EH (cell line): ENCODE measurements around the gene ATP1B1.
A peak's percentile ranks its signal among the peaks of the same experiment; 100 is the strongest.

ENCODE experiments used
- DNase-seq: peaks from one replicate; pipeline ENCODE4 v3.0.0-alpha.2; 2015; ENCODE audit warnings: low read depth

Gene ATP1B1

DNA sequence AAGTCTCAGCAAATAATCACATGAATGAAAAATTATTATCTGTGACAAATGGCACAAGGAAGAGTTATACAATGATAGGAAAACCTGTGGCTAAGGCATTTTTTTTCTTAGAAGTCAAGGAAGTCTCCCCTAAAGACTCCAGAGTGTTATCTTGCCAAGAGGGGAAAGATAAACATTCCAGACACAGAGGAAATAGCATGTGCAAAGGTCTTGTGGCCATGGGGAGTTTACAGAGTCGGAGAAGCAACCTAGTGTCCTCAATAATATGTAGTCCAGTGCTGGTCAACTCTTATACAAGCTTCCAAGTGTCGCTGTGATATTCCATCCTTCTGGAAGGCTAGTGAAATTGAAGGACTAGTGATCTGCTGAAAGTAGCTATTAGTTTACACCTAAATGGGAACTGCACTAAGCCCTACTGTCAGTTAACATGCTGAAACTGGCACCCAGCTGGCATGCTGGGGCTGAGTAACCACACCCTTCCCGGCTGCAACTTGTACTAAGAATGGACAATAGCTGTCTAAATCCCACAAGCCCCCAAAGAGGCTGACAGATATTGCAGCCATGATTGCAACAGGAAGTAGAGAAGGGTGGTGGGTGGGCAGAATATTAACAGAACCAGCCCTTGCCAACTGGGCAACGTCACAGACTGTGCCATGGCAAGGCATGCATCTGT is 11.5 kb upstream of the ATP1B1 start:
- DNase-seq: no peak

DNA sequence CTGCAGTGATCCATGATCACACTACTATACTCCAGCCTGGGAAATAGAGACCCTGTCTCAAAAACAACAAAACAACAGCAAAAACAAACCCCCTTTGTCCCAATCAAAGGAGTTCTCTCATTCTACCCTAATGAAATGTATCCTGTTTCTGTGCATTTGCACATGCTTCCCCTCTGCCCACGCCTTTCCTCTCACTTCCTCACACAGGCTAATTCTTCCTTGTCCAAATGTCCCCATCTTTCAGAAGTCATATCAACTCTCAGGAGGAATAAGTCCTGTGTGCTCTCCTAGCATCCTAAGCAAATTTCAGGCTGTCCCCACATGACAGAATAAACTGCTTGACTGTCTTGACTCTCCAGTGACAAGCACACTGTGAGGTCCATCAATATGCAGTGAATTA is 8.1 kb upstream of the ATP1B1 start:
- DNase-seq: no peak

DNA sequence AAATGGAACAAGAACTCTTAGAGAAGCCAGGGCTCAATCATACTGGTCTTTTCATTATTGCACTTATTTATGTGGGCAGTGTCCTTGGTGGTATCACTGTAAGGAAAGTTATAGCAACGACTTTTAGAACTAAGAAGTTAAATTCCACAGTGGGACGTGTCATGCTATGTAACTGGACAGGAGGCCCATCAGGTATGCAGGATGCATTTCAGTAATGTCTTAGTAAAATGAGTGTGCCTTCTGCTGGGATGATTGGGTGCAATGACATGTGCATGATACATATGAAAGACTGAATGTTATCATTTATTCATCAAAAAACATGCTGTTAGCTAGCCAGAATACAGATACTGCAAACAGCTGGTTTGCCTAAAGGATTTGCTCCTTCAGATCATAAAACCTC is 6.9 kb upstream of the ATP1B1 start:
- no peak for DNase-seq

DNA sequence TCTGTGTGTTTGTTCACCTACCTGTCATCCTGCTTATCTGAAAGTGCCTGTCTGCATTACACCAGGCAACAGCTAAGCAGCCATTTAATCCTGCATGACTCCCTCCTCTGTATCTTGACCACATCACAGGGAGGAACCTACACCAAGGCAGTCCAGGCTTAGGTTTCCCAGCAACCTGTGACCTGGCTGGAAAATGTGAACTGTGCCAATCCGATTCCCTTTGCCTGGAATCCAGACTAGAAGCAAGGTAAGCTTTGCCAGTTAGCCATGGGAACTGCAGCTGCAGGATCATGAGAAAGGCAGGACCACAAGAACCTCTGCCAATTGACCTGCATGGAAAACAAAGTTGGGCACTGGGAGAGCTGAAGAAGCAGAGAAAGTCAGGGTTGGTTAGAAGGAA is 6.3 kb upstream of the ATP1B1 start:
- DNase-seq: no peak

DNA sequence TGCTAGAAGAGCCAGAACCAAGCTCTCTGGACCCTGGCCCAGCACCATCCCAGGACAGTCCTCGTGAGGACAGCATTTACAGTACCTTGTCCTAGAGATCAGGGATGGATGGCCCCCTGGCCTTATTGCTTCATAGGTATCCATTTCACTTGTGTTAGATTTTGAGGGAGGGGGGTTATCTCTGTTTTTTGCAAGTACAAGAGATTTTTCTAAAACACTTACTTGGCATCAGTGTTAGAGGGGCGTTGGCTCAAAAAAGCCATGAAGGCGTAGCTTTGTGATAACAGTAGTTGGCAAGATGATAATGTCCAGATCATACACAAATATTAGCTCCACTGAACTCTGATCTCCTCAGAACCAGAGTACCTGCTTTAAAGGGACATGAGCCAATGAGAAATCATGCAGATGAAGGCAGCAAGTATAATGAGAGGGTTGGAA is 5.8 kb upstream of the ATP1B1 start:
- DNase-seq: no peak

DNA sequence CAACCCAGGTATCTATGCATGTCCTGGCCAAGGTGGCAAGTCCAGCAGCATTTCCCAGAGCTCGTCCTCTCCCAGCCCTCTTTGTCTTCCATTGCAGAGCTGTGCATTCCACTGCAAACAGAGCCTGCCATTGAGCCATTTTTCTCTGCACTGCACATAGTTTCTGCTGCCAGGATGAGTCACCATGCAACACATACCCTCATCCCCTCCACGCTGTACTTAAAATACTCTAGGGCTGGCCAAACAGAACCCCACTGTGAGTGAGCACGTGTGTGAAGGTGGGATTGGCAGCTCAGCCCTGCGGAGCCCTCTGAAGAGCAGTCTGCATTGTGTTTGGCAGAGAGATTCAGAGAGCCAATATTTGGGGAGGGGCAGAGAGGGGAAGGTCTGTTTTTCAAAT is 3.9 kb upstream of the ATP1B1 start:
- peak; percentile 88 for DNase-seq

DNA sequence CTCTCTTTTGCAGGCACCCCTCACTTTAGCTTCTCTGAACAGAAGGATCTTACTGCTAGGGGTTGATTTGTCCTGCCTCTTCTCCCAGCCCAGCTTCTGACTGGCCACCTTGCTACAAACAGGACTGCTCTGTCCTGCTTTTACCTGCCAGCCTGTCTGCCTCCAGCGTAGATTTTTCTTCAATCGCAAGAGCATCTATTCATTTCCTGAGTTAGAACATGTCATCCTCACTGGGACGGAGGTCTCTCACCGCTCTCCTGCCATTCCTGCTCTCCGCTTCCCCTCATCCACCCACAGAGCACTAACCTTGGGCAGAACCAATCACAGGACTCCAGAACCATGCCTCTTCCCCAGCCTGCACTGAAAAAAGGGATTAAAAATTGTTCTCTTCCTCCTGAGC is 3.5 kb upstream of the ATP1B1 start:
- DNase-seq: no peak

DNA sequence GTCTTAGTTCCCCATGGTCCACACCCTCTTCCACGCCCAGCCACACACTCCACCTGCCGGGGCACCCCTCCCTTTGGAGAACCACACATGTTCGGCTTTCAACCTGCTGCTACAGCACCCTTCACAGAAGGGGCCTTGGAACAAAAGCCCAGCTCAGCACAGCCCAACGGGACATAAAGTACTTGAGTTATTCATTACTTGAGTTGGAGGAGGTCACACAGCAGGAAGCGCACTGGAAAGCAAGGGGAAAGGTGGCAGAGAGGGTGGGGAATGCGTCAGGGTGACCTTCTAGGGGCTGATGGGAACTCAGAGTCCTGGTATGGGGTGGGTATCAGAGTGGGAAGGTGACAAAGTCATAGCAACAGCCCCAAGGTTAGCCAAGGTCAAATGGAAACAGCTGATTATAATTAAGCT is 3.0 kb upstream of the ATP1B1 start:
- DNase-seq: no peak

DNA sequence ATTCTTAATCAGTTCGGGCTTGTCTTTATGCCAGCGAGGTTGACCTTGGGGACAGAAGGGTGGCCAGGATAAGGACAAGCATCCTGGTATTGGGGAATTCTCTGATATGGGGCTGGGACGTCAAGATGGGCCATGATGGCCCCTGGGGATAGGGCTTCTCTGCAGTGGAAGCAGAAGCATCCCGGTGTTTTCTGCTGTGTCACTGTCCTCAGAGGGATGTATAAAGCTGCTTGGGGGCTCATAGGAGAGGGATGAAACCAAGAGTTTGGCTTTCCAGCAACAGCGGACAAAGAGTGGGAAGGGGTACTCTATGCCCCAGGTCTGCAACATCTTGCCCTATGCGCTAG is 1.4 kb upstream of the ATP1B1 start:
- no peak for DNase-seq

DNA sequence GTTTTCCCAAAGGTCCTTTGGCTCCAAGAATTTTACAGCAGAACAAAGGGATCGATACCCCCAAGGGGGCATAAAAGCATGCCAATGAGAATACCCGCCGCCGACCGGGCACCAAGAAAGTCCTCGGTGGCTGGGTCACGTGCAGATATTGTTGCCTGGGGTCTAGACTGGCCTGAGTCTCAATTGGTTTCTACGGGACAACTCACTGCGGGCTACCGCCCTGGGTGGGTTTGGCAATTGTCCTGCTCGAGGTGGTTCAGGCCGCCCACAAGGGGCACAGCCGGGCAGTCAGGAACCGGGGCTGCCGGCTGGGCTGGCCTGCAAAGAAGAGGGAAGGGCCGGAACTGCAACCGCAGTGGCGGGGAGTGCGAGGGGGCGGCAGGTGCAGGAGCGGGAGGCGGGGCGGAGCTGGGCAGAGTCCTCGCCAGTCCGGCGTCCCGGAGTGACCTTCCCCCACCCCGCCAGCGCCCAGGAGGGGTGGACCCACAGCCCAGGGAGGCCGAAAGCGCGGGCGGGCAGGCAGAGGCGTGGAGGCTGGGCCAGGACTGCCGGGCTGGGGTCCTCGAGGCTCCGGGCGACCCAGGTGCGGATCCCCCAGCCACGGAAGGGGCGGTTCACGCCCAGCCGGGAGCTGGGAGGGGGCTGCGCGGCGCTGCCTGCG is 926 bp upstream of the ATP1B1 start:
- DNase-seq: no peak

DNA sequence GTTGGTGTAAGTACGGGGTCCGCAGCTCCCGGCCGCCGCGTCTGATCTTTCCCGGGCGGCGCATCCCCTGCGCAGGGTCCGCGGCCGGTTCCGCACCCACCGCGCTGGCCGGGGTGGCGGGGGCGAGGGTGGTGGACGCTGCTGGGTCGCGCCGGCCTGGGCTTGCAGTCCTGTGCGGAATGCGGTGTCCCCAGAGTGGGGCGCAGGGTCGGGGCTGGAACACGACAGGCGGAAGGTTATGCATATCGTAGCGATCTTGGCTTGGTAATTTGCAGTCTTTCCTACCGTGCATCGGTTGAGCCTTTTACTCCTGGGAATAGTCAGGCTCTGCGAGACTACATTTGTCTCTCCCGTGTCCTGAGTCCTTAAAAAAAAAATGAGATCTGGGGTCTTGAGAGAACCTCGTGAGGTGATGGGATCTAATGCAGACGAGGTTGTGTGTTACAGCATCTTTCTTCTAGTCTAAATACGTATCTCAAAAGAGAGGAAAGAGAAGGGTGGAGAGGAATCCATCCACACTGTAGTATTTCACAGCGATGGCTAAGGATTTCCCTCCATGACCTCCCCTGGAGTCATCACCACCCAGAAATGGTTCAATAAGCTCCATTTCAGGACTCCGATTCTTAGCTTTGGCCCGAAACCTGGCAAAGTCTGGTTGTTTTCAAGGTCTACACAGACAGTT is 572 bp downstream of the ATP1B1 start:
- DNase-seq: peak; percentile 38

DNA sequence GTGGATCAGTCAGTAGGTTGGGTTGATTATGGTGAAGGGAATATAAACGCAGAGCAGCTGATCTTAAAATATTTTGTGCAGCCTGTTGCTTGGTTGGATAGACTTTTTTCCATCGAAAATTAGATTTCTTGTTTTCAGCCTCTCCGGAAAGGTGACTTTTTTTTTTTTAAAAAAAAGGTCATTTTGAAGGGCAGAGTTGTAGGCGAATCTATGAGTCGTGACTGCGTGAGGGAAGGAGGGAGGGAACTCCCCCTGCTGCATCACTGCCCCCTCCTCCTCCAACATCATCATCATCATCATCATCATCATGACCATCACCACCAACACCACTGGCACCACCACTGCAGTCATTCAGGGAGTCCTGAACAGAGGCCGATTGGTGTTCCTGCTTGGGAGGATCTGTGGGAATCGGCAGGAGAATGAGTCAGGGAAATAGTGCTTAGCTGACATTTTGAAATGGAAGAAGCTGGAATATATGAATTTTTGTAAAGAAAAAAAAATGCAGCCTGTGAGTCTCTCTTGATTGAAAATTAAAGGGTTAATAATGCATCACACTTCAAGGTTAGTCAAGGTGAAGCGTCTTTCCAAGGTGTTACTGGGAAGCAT is 1.2 kb downstream of the ATP1B1 start:
- peak; percentile 57 for DNase-seq

DNA sequence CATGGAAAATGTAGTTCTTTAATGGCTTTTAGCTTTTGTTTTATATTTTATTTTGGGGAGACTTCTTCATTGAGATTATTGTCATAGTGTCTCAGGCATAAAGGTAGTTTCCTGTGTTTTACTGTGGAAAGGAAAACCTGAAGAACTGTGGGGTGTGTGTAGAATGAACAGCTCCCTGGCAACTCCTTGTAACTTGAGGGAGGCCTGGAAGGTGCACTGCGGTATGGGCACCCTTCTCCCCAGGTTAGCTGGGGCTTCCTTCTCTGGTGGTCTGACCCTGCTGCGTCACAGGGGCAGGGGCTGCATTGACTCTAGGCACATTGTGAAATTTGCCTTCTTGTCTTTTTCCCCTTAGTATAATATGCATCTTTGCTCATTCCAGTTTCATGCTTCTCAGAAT is 1.7 kb downstream of the ATP1B1 start:
- no peak for DNase-seq

DNA sequence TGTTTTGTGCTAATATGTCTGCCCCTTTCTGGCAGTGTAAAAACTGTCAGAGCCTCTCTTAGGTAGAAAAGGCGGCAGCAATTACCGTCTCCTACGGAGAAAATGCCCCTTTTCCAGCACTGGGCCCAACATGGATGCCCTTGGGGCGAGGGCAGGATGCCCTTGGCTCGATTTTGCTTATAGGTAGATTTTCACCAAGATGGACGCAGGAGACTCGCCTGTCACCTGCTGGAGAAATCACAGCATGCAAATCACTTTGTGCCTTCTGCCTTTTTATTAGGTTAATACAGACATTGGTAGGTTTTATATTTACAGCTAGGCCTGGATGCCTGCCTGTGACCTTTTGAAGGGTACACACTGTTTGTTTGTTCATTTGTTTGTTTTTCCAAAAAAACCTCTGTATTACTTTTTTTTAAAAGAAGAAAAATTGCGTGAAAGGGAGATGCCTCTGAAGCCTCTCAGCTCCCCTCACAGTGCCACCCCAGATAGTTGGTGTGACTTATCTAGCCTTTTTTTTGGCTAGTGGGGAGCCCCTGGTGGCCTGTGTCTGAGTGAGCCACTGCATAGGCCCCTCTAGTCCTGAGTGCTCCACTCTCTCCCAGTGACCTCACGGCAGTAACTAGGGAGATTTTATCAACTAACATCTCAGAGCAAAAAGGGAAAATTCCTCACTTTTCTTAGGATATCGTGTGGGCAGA is 2.5 kb downstream of the ATP1B1 start:
- DNase-seq: peak; percentile 48

DNA sequence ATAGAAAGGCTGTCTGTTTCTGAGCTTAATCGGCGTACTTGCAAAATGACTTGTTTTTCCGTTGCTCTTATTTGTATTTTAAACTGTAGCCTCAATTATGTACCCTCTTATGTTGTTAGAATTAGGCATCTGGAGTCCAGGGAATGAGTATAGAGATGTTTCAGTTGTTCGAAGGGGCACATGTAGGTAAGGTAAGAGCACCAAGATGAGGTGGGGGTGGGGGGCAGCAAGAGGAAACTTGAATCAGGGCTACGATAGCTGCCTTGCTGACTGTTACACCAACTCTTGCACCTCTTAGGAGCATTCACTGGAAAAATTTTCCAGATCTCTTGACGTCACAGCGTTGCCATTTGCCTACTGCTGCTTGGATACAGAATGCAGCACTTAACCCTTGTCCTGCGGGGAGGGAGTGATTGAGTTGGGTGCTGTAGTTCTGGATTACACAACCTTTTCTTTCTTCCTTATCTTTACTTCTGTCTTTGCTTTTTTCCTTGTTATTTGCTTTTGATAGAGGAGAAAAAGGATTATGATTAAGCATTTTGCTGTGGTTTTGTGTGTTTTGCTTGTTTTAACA is 3.2 kb downstream of the ATP1B1 start:
- DNase-seq: peak; percentile 77

DNA sequence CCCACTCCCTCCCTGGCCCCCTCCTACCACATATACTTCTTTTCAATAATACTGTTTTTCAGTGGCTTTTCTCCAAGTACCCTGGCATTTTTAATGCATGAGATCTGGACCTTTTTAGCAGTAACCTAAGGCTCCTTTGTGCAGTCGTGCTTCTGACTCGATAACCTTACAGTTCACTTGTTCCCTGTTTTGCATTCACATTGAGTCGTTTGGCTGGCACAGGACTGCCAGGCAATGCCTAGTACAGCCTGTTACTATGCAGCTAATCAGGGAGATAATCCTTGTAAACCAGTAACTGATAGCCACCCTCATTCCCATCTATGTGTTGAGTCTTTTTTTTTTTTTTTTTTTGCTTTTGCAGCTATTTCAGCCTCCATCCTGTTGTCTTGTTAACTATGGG is 3.7 kb downstream of the ATP1B1 start:
- DNase-seq: no peak

DNA sequence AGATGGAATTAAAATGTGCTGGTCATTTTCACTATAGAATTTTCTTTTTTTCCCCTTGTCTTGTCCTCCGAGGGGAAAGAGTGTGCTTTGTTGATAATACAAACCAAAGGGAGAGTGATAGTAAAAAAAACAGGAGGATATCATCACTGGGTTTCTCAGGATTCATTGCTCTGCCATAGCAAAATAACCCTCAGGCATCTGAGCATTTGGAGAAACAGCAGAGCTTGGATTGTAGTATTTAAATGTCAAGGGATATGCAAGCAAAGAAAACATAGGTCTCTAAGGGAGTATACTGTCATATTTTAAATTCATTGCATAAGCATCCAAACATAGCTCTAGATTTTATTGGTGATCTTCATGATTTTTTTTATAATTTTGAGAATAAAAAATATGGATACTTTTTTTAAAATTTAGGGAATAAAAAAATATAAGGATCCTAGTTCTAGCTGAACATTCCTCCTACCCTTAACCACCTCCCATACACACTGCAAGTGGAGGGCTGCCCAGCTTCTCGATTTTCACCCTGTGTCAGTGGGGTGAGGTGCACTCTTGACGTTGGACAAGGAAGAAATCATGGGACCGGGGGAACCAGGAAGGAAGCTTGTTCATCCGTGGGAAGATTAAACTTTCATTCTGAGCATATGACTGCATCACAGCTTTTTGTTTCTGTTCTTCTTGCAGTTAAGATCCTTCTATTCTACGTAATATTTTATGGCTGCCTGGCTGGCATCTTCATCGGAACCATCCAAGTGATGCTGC is 4.4 kb downstream of the ATP1B1 start:
- DNase-seq: peak; percentile 64

DNA sequence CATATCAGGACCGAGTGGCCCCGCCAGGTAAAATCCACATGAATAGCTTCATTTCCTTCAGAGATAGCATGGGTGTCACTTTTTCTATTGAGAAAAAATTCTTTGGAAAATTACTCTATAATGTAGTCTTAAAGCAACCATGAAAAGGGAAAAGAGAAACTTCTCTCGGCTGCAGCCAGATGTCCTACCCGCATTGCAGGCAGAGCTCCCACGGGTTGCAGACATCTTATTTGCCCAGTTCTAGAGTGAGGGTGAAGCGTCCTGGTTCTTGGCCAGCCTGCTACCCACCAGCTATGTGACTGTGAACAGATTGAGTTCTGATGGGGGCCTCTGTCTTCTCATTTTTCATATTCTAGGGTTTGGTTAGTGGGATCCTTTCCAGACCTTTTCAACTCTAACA is 5.0 kb downstream of the ATP1B1 start:
- DNase-seq: no peak

DNA sequence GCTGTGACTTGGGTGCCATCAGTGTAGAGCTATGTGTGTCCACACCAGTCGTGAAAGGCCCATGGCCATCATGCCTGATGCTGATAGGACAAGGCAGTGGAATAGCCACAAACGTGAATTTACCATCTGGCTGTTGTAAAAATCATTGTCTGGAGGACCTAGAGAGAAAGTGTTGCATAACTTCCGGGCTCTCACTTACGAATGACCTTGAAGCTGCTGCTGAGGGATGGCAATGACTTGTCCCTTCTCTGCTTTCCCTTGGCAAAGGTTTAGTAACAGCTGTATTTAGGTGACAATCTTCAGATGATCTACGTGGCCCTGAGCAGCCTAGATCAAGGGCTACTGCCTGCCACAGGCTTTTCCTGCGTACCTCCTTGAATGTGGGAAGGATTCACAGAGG is 5.8 kb downstream of the ATP1B1 start:
- peak; percentile 61 for DNase-seq

DNA sequence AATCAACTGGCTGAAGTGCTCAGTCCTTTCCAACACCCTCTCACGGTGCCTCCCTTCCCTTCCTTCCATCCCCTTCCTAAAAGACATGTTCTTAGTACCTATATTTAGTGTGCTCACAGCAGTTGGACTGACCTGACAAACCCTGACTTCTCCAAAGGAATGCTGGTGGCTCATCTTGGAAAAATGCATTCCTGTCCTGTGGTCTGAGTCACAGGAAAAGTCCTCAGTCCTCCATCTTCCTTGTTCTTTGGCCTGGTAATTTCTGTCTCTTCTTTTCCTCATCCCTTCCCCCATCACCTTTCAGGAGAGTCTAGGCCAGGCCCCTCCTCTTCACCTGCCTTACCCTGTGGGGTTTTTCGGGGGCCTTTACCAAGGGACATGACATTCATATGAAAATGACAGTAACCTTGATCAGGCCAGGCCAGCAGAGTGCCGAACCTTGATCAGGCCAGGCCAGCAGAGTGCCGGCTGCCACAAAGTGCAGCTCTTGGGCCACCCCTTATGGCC is 7.2 kb downstream of the ATP1B1 start:
- DNase-seq: peak; percentile 97

DNA sequence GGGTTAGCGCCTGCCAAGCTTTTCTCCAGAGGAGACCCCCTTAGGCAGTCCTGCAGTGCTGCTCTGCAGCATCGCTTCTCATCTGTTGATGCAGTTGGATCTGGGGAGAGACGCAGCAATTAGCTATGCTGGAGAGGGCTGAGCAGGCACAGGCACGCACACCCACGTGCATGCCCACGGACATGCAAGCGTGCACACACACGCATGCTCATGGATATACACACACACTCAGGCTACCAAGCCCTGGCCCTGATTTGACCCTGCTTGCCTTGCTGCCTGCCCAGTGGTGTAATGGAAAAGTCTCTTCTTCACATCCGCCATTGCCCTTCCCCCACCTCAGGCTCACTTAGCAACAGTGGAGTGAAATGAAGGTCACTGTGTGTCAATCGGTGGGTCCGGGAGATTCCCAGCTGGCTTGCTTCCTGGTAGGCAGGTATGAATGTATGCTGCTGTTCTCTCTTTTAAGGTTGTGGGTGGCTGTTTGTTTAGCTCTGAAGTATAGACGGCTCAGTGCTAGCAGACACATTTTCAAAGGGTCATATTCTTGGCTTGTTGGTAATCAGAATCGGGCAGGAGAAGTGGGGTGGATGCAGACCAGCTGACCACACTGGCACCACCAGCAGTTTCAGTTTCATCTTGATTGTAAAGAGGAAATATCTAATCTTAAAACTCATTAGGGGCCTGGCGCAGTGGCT is 9.5 kb downstream of the ATP1B1 start:
- DNase-seq: peak; percentile 48
